DOHH2 (cell line): ENCODE results near the gene TUBE1.

ENCODE experiments used
- EZH2phosphoT487 ChIP-seq: fragments of 200-600 bp; sonication (generic); IDR thresholded peaks from 2 replicates; pipeline ENCODE4 v1.6.1; 2017; ENCODE audit warnings: borderline replicate concordance, mild to moderate bottlenecking, antibody characterized with exemption, low read length, moderate library complexity, mixed read lengths
- TF ChIP-seq, protein P1 (sequence below): fragments of 200-600 bp; sonication (generic); IDR thresholded peaks from one replicate; pipeline ENCODE4 v1.5.1; 2014; ENCODE audit warnings: antibody characterized with exemption, mild to moderate bottlenecking, low read depth, low read length; ENCODE audit not compliant: poor library complexity, severe bottlenecking

DNA sequence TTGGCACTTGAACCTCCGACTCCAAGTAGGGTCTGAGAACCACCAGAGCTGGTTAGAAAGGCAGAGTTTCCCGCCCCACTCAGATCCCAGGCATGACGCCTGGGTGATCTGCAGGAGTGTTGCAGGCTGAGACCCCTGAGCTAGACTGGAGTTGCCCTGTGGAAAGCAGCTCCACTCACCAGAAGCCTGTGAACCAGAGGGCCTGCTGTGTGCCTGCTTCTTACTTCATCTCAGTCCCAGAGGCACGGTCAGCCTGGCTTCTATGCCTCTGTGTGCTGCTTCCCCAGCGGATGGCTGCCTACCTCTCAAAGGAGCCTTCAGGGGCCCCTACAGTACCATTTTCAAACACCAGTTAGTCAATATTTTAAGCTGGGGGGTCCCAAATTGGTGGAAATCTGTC lies 49.0 kb downstream of the TUBE1 start:
- TF ChIP-seq, protein P1, sequence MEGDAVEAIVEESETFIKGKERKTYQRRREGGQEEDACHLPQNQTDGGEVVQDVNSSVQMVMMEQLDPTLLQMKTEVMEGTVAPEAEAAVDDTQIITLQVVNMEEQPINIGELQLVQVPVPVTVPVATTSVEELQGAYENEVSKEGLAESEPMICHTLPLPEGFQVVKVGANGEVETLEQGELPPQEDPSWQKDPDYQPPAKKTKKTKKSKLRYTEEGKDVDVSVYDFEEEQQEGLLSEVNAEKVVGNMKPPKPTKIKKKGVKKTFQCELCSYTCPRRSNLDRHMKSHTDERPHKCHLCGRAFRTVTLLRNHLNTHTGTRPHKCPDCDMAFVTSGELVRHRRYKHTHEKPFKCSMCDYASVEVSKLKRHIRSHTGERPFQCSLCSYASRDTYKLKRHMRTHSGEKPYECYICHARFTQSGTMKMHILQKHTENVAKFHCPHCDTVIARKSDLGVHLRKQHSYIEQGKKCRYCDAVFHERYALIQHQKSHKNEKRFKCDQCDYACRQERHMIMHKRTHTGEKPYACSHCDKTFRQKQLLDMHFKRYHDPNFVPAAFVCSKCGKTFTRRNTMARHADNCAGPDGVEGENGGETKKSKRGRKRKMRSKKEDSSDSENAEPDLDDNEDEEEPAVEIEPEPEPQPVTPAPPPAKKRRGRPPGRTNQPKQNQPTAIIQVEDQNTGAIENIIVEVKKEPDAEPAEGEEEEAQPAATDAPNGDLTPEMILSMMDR: no peak
- TF ChIP-seq EZH2phosphoT487: no peak
